ENCODE data around the gene TBC1D1. TPM values are rescaled to one million over a fixed set of nuclear protein-coding genes. Genes with fewer than 3 reads are reported as not detected.

Gene TBC1D1
- polyA plus RNA-seq, 1 donor (not counting 4 experiments of a cell fraction or from before 2014, with no cell fraction given), result 32.5 TPM

GRCh38 chr4:37902738-37903693 is 12.1 kb downstream of the TBC1D1 start:
- no peak for DNase-seq (ENCODE audit: low read depth, low spot score)
- dilution Hi-C loops (cut with MboI; ENCODE audit: extremely low pct_ligation_motif_present, low sequenced_read_pairs), result no loop called here

DNA sequence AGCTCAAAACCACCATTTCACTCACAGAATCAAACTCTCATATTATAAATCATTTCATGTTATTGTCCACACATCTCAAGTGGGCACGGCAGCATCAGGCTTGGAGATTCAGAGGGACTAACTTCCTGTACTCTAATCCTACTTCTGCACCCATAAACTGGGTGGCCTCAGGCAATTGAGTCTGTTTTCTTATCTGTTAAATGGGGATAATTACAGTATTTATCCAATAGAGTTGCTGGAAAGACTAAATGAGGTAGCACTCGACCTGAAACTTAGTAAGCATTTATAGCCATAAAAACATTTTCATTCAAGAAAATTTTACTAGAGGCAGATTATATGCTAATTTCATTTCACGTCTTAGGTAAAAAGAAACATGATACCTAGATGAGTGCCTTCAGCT is 13.0 kb downstream of the TBC1D1 start:
- dilution Hi-C loops (cut with MboI; ENCODE audit: extremely low pct_ligation_motif_present, low sequenced_read_pairs), result no loop called here
- no peak for DNase-seq (ENCODE audit: low read depth, low spot score)
- Histone ChIP-seq H3K36me3 (ENCODE audit: control insufficient read depth in 2 of 2, extremely low read depth in 1 of 2, insufficient read depth in 2 of 2, low read length in 2 of 2) (no peaks in the 10 kb centered on the region), H3K27me3 (ENCODE audit: control insufficient read depth, extremely low read depth, insufficient read depth, low read length) (peaks cover 4% of the 10 kb centered on the region), H4K20me1 (ENCODE audit: control insufficient read depth, extremely low read depth, insufficient read depth, low read length) (no peaks in the 10 kb centered on the region), H3K9me1 (ENCODE audit: control insufficient read depth, extremely low read depth, insufficient read depth, low read length) (no peaks in the 10 kb centered on the region), H3K79me2 (ENCODE audit: control insufficient read depth, insufficient read depth, low read length) (no peaks in the 10 kb centered on the region), H3K4me3 (ENCODE audit: control insufficient read depth in 2 of 3, extremely low read depth in 1 of 3, insufficient read depth in 2 of 3, low read depth in 1 of 3, low read length in 3 of 3) (no peak overlapping the region), H3K9ac (ENCODE audit: control insufficient read depth, extremely low read depth, insufficient read depth, low read length) (no peak overlapping the region), H3K9me3 (ENCODE audit: control insufficient read depth, low read depth, low read length) (no peaks in the 10 kb centered on the region), H3K4me2 (ENCODE audit: control insufficient read depth, extremely low read depth, insufficient read depth, low read depth, low read length) (no peak overlapping the region), H3K4me1 (ENCODE audit: control insufficient read depth, extremely low read depth, insufficient read depth, low read length) (no peaks in the 10 kb centered on the region), H3K27ac (ENCODE audit: control insufficient read depth, insufficient read depth, low read length) (no peak overlapping the region), H2AFZ (ENCODE audit: control insufficient read depth, low read length) (no peak overlapping the region)
- no peak for FAIRE-seq
- TF ChIP-seq EZH2 (IDR thresholded peaks at IDR 0.05; ENCODE audit: low read length) (no peak), CTCF (optimal IDR thresholded peaks at IDR 0.05 in 1 of 3, IDR thresholded peaks at IDR 0.05 in 1 of 3, conservative IDR thresholded peaks at IDR 0.05 in 1 of 3; ENCODE audit: extremely low read depth in 1 of 3, insufficient read depth in 2 of 3, low read length in 3 of 3) (no peak)

More at GRCh38 chr4:37902738-37903693, 12.1 kb downstream of the TBC1D1 start:
- peaks cover 4% of the 10 kb centered on the region for H3K27me3 ChIP-seq (ENCODE audit: control insufficient read depth, extremely low read depth, insufficient read depth, low read length)
- no peaks in the 10 kb centered on the region for H3K9me3 ChIP-seq (ENCODE audit: control insufficient read depth, low read depth, low read length)
- no peak for FAIRE-seq
- H3K27ac ChIP-seq (ENCODE audit: control insufficient read depth, insufficient read depth, low read length), result no peak overlapping the region
- H4K20me1 ChIP-seq (ENCODE audit: control insufficient read depth, extremely low read depth, insufficient read depth, low read length), result no peaks in the 10 kb centered on the region
- no peak overlapping the region for H3K4me3 ChIP-seq (ENCODE audit: control insufficient read depth in 2 of 3, extremely low read depth in 1 of 3, insufficient read depth in 2 of 3, low read depth in 1 of 3, low read length in 3 of 3)
- H3K36me3 ChIP-seq (ENCODE audit: control insufficient read depth in 2 of 2, extremely low read depth in 1 of 2, insufficient read depth in 2 of 2, low read length in 2 of 2), result no peaks in the 10 kb centered on the region
- no peaks in the 10 kb centered on the region for H3K79me2 ChIP-seq (ENCODE audit: control insufficient read depth, insufficient read depth, low read length)
- H3K9ac ChIP-seq (ENCODE audit: control insufficient read depth, extremely low read depth, insufficient read depth, low read length), result no peak overlapping the region
- TF ChIP-seq EZH2 (IDR thresholded peaks at IDR 0.05; ENCODE audit: low read length), result no peak
- TF ChIP-seq CTCF (optimal IDR thresholded peaks at IDR 0.05 in 1 of 3, IDR thresholded peaks at IDR 0.05 in 1 of 3, conservative IDR thresholded peaks at IDR 0.05 in 1 of 3; ENCODE audit: extremely low read depth in 1 of 3, insufficient read depth in 2 of 3, low read length in 3 of 3), result no peak
- H3K4me1 ChIP-seq (ENCODE audit: control insufficient read depth, extremely low read depth, insufficient read depth, low read length), result no peaks in the 10 kb centered on the region
- H2AFZ ChIP-seq (ENCODE audit: control insufficient read depth, low read length), result no peak overlapping the region
- H3K9me1 ChIP-seq (ENCODE audit: control insufficient read depth, extremely low read depth, insufficient read depth, low read length), result no peaks in the 10 kb centered on the region
- no peak overlapping the region for H3K4me2 ChIP-seq (ENCODE audit: control insufficient read depth, extremely low read depth, insufficient read depth, low read depth, low read length)

Data from keratinocyte (primary cell).